Retinal pigment epithelial cell (primary cell): ENCODE measurements around the gene HEATR5A.
"Not testable (repeated sequence)": the region's sequence is repeated elsewhere in the genome, so short reads cannot be mapped to it uniquely, and the experiment has no call there.

Experiments used
- DNase-seq: peaks from one replicate; pipeline ENCODE4 v3.0.0-alpha.2; 2010; ENCODE audit warnings: low read depth
- H3K4me3 ChIP-seq: 2 replicates; pipeline ENCODE4 v1.5.1; 2011; ENCODE audit warnings: mild to moderate bottlenecking, low read length, control low read depth, moderate library complexity
- CTCF ChIP-seq: conservative IDR thresholded peaks from 2 replicates; pipeline ENCODE4 v1.5.1; 2011; ENCODE audit warnings: low read depth, low read length, control low read depth, inconsistent platforms

Gene HEATR5A

GRCh38 chr14:31362746-31363145 lies 57.6 kb downstream of the HEATR5A start:
- no peak overlapping the region for H3K4me3 ChIP-seq
- no peak for TF ChIP-seq CTCF
- DNase-seq: no peak

GRCh38 chr14:31361761-31362160 lies 58.6 kb downstream of the HEATR5A start:
- DNase-seq, H3K4me3 ChIP-seq: not testable (repeated sequence)

GRCh38 chr14:31360919-31361662 lies 59.3 kb downstream of the HEATR5A start:
- DNase-seq: no peak
- no peak overlapping the region for H3K4me3 ChIP-seq
- no peak for TF ChIP-seq CTCF

- no peak for DNase-seq
- no peak for TF ChIP-seq CTCF
- no peak overlapping the region for H3K4me3 ChIP-seq
These were observed 63.1 kb downstream of the HEATR5A start for GRCh38 chr14:31357279-31357678.

GRCh38 chr14:31346097-31346496 lies 74.3 kb downstream of the HEATR5A start:
- no peak for TF ChIP-seq CTCF
- no peak overlapping the region for H3K4me3 ChIP-seq
- no peak for DNase-seq

- no peak for DNase-seq
- no peak for TF ChIP-seq CTCF
These were observed 79.1 kb downstream of the HEATR5A start for GRCh38 chr14:31341280-31341679.

GRCh38 chr14:31340297-31341063 lies 79.9 kb downstream of the HEATR5A start:
- DNase-seq: no peak
- TF ChIP-seq CTCF: no peak
- H3K4me3 ChIP-seq: no peak overlapping the region

More at GRCh38 chr14:31341280-31341679, 79.1 kb downstream of the HEATR5A start:
- H3K4me3 ChIP-seq: no peak overlapping the region
